ENCODE data around the gene CA12.

The CA12 gene

GRCh38 chr15:63357061-63357460 lies 24.6 kb downstream of the CA12 start:
- no peak for DNase-seq (ENCODE audit: low spot score)

DNA sequence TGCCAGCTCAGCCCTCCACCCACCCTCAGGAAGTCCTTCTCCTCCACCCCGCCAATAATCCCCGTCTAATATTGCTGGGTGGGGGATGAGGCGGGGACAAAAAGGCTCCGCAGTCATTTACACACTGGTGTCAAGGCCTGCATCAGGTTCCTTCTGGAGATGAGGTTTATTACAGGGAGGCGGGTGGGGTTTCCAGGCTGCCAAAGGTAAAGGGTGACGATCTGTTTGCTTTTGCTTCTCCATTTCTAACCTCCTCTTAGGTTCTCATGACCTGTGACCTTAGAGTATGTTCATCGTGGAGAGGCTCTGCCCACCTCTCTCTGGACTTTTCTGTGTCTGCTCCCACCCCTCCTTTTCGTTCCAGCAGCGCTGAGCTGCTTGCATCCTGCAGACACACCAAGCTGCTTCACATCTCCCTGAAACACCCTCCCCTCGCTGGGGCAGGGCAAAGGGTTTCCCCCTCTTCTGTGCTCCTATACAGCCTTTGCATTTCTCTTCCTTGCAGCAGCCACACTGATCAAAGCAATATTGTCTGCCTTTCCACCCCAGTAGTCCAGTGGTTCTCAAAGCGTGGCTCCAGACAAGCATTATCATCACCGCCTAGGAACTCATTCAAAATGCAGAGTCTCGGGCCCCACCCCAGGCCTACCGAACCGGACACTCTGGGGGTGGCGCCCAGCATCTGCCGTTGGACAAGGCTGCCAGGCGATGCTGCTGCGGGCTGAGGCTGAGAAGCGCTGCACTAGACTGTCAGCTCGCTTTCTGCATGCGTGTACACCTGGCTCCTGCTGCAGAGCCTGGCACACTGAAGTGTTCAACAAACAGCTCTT lies 26.6 kb downstream of the CA12 start:
- DNase-seq (ENCODE audit: low spot score) = no peak

DNA sequence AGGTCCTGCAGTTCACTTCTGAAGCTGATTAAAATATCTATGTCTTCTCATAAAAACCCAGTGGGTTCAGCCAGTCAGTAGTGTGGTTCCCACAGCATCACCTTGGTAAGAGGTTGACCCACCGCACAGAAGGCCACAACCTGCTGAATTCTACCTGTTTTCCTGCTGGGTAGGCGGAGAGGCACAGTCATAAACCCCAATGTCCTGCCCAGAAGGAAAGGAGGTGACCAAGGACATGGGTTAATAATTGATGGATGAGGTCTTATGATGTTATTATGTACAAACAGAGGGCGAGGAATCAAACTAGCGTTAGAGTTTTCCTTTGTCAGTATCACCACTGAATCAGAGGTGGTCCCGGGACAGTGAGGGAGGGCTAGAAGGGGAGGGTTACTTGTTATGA lies 27.8 kb downstream of the CA12 start:
- no peak for DNase-seq (ENCODE audit: low spot score)

GRCh38 chr15:63353261-63353660 lies 28.4 kb downstream of the CA12 start:
- DNase-seq (ENCODE audit: low spot score) = no peak

DNA sequence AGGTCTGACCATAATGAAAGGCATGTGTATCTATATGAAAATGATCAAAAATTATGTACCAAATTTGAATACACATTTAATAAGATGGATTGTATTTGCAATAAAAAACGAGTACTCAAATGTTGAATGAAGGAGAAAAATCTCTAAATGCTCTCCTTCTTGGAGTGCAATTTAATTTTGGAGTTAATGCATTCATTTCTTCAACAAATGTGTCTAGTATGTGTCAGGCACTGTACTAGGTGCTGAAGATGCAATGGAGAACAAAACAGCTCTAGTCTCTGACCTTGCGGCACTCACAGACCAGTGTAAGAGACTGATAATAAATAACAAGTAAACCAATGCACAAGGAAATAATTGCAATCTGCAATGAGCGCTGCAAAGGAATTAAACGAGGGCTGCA lies 28.8 kb downstream of the CA12 start:
- no peak for DNase-seq (ENCODE audit: low spot score)

DNA sequence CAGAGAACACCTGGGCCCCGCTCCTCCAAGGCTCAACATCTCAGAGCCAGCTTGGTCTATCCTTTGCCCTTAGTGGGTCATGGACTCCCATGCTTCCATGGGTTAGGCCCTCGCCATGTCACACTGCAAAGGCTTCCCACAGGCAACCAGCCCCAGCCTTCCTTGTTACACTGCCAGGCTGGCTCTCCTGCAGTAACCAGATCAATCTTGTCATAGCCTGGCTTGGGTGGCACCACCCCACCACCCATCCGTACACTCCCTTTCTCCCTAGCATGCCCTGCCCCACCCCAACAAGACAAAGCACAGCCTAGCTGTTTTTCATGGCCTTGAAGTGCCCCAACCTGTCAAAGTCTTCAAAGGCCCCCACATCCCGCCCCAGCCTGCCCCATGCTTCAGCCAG lies 30.5 kb downstream of the CA12 start:
- DNase-seq (ENCODE audit: low spot score) = no peak

DNA sequence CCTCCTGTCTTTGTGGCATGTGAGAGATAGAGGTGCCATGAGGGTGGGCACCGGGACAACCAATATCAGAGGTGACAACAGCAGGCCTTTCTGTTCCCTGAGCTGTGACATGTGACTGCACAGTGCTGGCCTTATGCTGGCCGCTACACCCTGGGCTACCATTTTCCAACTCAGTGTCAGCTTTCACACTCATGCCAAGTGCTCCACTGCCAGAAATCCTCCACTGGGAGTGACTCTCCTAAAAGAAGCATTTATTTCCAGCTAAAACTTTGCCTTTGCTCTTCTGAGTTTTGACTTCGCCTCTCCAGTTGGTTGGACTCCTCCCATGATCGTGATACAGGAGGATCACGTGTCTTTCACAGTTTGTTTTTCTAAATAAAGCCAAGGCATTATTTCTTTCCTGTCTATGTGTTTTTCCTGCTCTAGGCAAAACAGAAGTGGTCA lies 31.4 kb downstream of the CA12 start:
- no peak for DNase-seq (ENCODE audit: low spot score)

DNA sequence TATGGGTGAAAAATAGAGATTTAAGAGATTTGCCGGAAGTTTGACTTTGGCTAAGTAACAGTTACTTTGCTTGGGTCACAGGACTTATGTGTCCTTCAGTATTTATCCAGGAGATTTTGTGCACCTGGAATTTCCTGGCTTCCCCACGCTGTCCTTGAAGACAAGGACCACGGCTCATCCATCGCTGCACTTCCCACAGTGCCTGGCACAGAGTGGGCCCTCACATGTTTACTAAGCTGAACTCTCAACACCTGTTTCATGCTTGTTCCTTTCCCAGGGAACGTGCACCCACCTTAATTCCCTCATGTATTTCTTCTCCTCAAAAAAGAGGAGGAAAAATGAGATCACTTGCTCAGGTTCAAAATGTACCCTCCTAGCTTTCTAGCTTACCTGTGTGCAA lies 32.0 kb downstream of the CA12 start:
- no peak for DNase-seq (ENCODE audit: low spot score)

- no peak for DNase-seq (ENCODE audit: low spot score)
Observed at GRCh38 chr15:63349156-63349555, 32.5 kb downstream of the CA12 start.

GRCh38 chr15:63348392-63348791 lies 33.3 kb downstream of the CA12 start:
- DNase-seq (ENCODE audit: low spot score) = peak; percentile 77

GRCh38 chr15:63347074-63347857 lies 34.4 kb downstream of the CA12 start:
- DNase-seq (ENCODE audit: low spot score) = no peak

- no peak for DNase-seq (ENCODE audit: low spot score)
Observed at GRCh38 chr15:63345391-63345752, 36.3 kb downstream of the CA12 start.

DNA sequence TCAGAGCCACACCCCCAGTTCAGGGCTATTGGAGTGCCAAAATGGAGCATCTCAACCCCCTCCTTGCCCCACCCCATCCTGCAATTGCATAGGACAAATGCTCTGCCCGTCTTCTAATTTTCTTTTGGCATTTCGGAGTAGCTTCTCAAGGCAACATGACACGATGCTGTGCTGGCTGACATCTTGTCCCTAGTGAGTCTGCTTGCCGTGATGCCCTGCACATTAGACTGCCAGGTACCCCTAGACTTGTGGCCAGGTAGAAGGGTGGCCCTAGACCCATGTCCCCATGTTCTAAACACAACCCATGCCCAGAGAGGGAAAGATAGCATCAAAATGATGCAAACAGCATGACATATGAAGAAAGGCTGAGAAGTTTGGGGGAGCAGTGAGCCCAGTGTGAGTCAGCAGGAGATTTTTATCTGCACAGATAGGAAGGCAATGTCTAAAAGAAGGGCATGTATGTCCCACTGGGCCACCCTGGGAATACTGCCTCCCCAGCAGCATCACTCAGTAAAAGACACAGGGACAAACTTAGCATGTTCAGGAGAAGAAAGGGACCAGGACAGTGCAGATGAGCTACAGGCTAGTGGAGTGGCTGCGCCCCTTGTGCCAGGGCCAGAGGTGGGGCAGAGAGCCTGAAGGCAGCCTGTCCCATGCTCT lies 36.8 kb downstream of the CA12 start:
- DNase-seq (ENCODE audit: low spot score) = no peak

DNA sequence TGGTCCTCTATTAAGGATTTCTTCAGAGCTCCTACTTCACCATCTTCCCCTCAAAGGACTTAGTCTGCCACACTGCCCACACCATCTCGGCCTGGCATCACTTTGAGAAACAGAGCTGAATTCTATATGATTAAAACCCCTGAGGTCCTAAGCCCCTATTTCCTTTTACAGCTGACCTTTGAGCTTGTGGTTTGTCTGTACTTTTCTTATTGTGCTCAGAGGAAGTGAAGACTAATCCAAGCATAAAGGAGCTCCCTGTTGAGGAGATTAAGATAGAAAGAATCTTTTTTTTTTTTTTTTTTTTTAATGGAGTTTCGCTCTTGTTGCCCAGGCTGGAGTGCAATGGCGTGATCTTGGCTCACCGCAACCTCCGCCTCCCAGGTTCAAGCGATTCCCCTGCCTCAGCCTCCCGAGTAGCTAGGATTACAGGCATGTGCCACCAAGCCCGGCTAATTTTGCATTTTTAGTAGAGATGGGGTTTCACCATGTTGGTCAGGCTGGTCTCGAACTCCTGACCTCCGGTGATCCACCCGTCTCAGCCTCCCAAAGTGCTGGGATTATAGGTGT lies 38.6 kb downstream of the CA12 start:
- DNase-seq (ENCODE audit: low spot score) = peak; percentile 83

- no peak for DNase-seq (ENCODE audit: low spot score)
Observed at GRCh38 chr15:63341898-63342297, 39.7 kb downstream of the CA12 start.

DNA sequence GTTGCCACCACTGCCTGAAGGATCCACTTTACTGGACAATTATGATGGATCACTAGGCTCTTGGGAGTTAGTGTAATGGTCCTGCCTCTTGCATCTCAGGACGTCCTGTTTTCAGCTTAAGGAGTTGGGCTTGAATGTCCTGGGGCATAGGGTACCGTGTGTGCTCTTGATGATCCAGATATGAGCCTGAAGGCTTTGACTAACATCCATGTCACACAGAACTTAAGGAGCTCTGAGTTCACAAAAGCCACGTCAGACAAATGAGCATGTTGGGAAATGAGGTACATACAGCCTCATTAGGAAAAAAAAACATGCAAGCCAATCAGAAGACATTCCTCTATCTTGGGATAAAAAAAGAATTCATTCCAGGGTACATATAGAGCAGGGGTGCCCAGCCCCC lies 40.8 kb downstream of the CA12 start:
- DNase-seq (ENCODE audit: low spot score) = no peak

DNA sequence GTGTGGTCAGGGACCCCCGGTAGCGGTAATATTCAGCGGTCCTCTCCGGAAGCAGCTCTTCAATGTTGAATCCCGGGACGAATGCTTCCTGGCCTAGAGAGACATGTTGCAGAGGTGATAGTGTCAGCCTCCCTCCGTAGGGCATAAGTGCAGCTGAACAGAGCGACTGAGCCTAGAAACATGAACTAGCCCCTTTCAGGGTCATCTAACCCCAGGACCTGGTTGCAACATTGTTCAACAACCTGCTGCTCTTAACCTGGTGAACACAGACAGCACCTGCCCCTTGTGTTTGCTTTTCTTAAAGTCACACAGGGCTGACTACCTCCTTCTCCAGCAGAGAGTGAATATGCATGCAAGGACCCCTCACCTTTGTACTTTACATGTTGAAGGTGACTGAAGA lies 41.3 kb downstream of the CA12 start:
- DNase-seq (ENCODE audit: low spot score) = no peak

- no peak for DNase-seq (ENCODE audit: low spot score)
Observed at GRCh38 chr15:63339836-63340235, 41.8 kb downstream of the CA12 start.

DNA sequence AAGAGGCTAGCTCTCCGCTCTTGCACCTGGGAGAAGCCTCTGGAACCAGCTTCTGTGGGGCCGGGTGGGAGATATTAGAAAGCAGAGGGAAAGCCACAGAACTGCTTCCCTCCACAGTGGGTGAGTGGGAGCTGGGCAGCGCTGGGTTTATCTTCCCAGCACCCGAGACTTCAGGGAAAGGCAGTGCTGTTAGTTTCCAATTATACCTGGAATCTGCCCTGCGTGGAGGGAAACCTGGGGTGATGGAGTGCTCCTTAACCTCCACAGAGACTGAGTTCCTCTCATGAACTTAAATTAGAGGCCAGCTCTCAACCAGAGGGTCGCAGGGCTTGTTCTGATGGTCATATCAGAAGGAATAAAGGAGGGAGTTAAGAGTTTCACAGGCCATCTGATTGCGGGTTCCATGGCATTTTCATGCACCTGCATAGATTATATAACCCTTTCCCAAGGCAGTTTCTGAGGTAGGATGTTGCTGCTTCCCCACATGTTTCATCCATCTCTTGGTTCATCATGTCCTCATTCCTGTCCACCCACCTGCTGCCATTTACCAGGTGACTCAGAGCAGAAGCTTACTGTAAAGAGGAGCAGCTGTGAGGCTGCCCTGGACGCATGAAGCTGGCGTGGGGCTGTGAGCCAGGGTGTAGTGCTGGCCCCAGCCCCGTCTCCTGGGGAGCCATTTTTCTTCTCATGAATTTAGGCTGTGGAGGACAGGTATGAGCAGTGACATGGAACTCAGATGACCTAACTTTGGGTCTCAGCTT lies 42.5 kb downstream of the CA12 start:
- no peak for DNase-seq (ENCODE audit: low spot score)

GRCh38 chr15:63338170-63338569 lies 43.5 kb downstream of the CA12 start:
- DNase-seq (ENCODE audit: low spot score) = no peak

DNA sequence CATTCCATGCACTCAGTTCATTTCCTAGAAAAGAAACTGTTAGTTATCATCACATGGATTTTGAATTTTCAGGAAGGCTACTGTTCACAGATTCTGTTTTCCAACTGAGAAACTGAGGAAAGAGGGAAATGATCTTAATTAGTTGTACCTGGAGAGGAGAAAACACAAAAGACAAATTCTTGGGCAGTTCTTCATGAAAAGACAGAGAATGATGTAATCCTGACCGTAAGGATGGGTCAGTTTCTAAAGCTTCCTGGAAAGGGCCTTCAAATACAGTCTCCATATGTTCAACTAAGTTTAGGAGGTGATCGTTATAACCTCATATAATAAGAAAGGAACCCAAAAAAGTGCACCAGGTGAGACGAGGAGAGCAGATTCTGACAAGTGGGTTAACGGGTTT lies 44.6 kb downstream of the CA12 start:
- no peak for DNase-seq (ENCODE audit: low spot score)

All from COLO829 (cell line).